Measurements from ENCODE around the gene CASK.

- TF ChIP-seq POLR2AphosphoS5 (IDR thresholded peaks at IDR 0.05; ENCODE audit: low read depth) (no peak), CTCF (IDR thresholded peaks at IDR 0.05; ENCODE audit: insufficient read depth, low read length) (no peak)
Observed at GRCh38 chrX:41703574-41704029, 219.8 kb downstream of the CASK start.
